GM12878 (cell line): Measurements from ENCODE around the gene ADAM10. TPM values are rescaled to one million over a fixed set of nuclear protein-coding genes. Genes with fewer than 3 reads are reported as not detected.

Source experiments
- ATAC-seq: fragments of 200-7000 bp; cut with Tn5 transposase; 3 replicates; pipeline ENCODE4 v1.9.1; 2020; ENCODE audit warnings: mild to moderate bottlenecking, moderate library complexity
- BruUV-seq: library from RNA; stranded (reverse); fragments of 400-500 nt; replicated peaks from 2 replicates; lab custom pipeline; 2021; lab: Mats Ljungman, UMichigan
- CTCF ChIA-PET: fragments of 300-600 bp; sonication (Branson Sonifier 250); formaldehyde crosslinking; extraction: SDS; loops from one replicate; lab custom pipeline; 2021; ENCODE audit warnings: inconsistent platforms; lab: Yijun Ruan, JAX
- POLR2A ChIA-PET: fragments of 350-600 bp; formaldehyde crosslinking; extraction: SDS; loops from one replicate; lab custom pipeline; 2021; ENCODE audit warnings: inconsistent platforms; lab: Charles Lee
- RAD21 ChIA-PET: fragments of 300-600 bp; sonication (Branson Sonifier 250); formaldehyde crosslinking; loops from one replicate; lab custom pipeline; 2023; ENCODE audit warnings: antibody characterized with exemption; ENCODE audit not compliant: unreplicated experiment; lab: Charles Lee
- SMC1A ChIA-PET: fragments of 300-600 bp; sonication (Branson Sonifier 250); formaldehyde crosslinking; loops from one replicate; lab custom pipeline; 2023; ENCODE audit not compliant: unreplicated experiment, uncharacterized antibody; lab: Charles Lee
- DNase-seq: peaks from one replicate; pipeline ENCODE4 v3.0.0-alpha.2; 2011; ENCODE audit warnings: low read depth, low spot score
- FAIRE-seq: peaks from 3 replicates; lab custom pipeline; 2011; peaks lifted over from hg19 to GRCh38; lab: Jason Lieb, UNC
- H2AFZ ChIP-seq: 2 replicates; pipeline ENCODE4 v1.6.0; 2011; ENCODE audit warnings: low read depth, low read length, control low read depth; ENCODE audit not compliant: control insufficient read depth
- H3K27ac ChIP-seq: 2 replicates; pipeline ENCODE4 v1.5.1; 2011; ENCODE audit warnings: control low read depth; ENCODE audit not compliant: control insufficient read depth, insufficient read depth
- H3K27me3 ChIP-seq, 2 experiments: replicated peaks in 1 of 2; 2 replicates each; pipeline versions ENCODE4 v1.6.0 to v1.6.1; 2011; ENCODE audit warnings: low read length in 1 of 2; ENCODE audit not compliant: control insufficient read depth in 2 of 2, insufficient read depth in 2 of 2
- H3K36me3 ChIP-seq, 2 experiments: 2 replicates each; pipeline ENCODE4 v1.5.1; 2011; ENCODE audit warnings: low read length in 1 of 2; ENCODE audit not compliant: control insufficient read depth in 2 of 2, insufficient read depth in 2 of 2
- H3K4me1 ChIP-seq: 2 replicates; pipeline ENCODE4 v1.6.1; 2011; ENCODE audit warnings: mild to moderate bottlenecking, low read length, moderate library complexity, mixed read lengths; ENCODE audit not compliant: control insufficient read depth, insufficient read depth
- H3K4me2 ChIP-seq: 2 replicates; pipeline ENCODE4 v1.6.0; 2011; ENCODE audit warnings: control low read depth; ENCODE audit not compliant: control insufficient read depth, insufficient read depth
- H3K4me3 ChIP-seq: fragments of 200-600 bp; sonication (generic); 2 replicates; pipeline ENCODE4 v1.5.1; 2016
- H3K79me2 ChIP-seq: 2 replicates; pipeline ENCODE4 v1.6.0; 2011; ENCODE audit warnings: low read length; ENCODE audit not compliant: control insufficient read depth, insufficient read depth
- H3K9ac ChIP-seq: 2 replicates; pipeline ENCODE4 v1.8.0; 2011; ENCODE audit warnings: low read length, control low read depth, mixed read lengths; ENCODE audit not compliant: control insufficient read depth, insufficient read depth
- H3K9me3 ChIP-seq: replicated peaks from 3 replicates; pipeline ENCODE4 v1.5.1; 2011; ENCODE audit warnings: mild to moderate bottlenecking, low read length; ENCODE audit not compliant: control insufficient read depth, insufficient read depth
- H4K20me1 ChIP-seq: 2 replicates; pipeline ENCODE4 v1.6.0; 2011; ENCODE audit not compliant: control insufficient read depth, insufficient read depth
- BMI1 ChIP-seq: fragments of 450-650 bp; IDR thresholded peaks from 2 replicates; pipeline ENCODE4 v1.6.1; 2016; ENCODE audit warnings: mild to moderate bottlenecking, moderate library complexity, borderline replicate concordance
- CEBPB ChIP-seq, 2 experiments: fragments of 150-350 bp in 1 of 2; IDR thresholded peaks; 2 replicates each; pipeline ENCODE4 v1.6.1; 2012 to 2014; ENCODE audit warnings: low read depth in 2 of 2, low read length in 2 of 2, borderline replicate concordance in 1 of 2, inconsistent platforms in 1 of 2
- CREM ChIP-seq: IDR thresholded peaks from 2 replicates; pipeline ENCODE4 v1.6.1; 2014; ENCODE audit warnings: antibody characterized with exemption, low read depth
- EP300 ChIP-seq, 2 experiments: fragments of 150-350 bp in 1 of 2; IDR thresholded peaks; 2 replicates each; pipeline ENCODE4 v1.6.1; 2011 to 2012; ENCODE audit warnings: low read depth in 2 of 2, low read length in 2 of 2, borderline replicate concordance in 1 of 2, improper control_type of control experiment in 1 of 2, inconsistent platforms in 1 of 2; ENCODE audit not compliant: control insufficient read depth in 1 of 2
- NFXL1 ChIP-seq: fragments of 450-650 bp; IDR thresholded peaks from 2 replicates; pipeline ENCODE4 v1.6.1; 2017; ENCODE audit warnings: antibody characterized with exemption, mild to moderate bottlenecking, borderline replicate concordance
- POLR2AphosphoS2 ChIP-seq: IDR thresholded peaks from 2 replicates; pipeline ENCODE4 v1.6.1; 2011; ENCODE audit warnings: low read depth, mild to moderate bottlenecking, low read length, improper control_type of control experiment, moderate library complexity
- RAD51 ChIP-seq: fragments of 450-650 bp; IDR thresholded peaks from 2 replicates; pipeline ENCODE4 v1.6.1; 2016; ENCODE audit warnings: moderate library complexity, mild to moderate bottlenecking, inconsistent platforms
- SREBF2 ChIP-seq: IDR thresholded peaks from 2 replicates; pipeline ENCODE4 v1.6.1; 2012; ENCODE audit warnings: mild to moderate bottlenecking, low read length
- STAT3 ChIP-seq: IDR thresholded peaks from 2 replicates; pipeline ENCODE4 v1.6.1; 2011; ENCODE audit warnings: low read depth, low read length, improper control_type of control experiment
- TCF12 ChIP-seq: IDR thresholded peaks from 2 replicates; pipeline ENCODE4 v1.6.1; 2011; ENCODE audit warnings: low read depth, mild to moderate bottlenecking, low read length
- ZBED1 ChIP-seq: IDR thresholded peaks from 2 replicates; pipeline ENCODE4 v1.6.1; 2016; ENCODE audit warnings: borderline replicate concordance
- ZNF207 ChIP-seq: fragments of 450-650 bp; IDR thresholded peaks from 2 replicates; pipeline ENCODE4 v1.6.1; 2014; ENCODE audit warnings: antibody characterized with exemption, mild to moderate bottlenecking, borderline replicate concordance
- ZZZ3 ChIP-seq: IDR thresholded peaks from 2 replicates; pipeline ENCODE4 v1.6.1; 2011; ENCODE audit warnings: low read depth; ENCODE audit not compliant: control insufficient read depth, insufficient read length
- WGBS: methylation state at CpG from one replicate; pipeline ENCODE4 v1.1.6; 2016; ENCODE audit warnings: low lambda C conversion rate; ENCODE audit not compliant: insufficient replicate concordance, insufficient coverage; ENCODE audit errors: missing lambda C conversion rate; 5-methylcytosine and 5-hydroxymethylcytosine counted together
- in situ Hi-C: fragments of 300-500 bp; cut with MboI; formaldehyde crosslinking; loops from 9 replicates; pipeline ENCODE4 v1.14.3; 2018; ENCODE audit warnings: mixed read lengths
- intact Hi-C: fragments of 100-400 bp; cut with micrococcal nuclease; formaldehyde crosslinking; loops from one replicate; pipeline ENCODE4 v1.14.2; 2022; ENCODE audit not compliant: unreplicated experiment
- polyA plus RNA-seq, 11 experiments: library from polyadenylated mRNA; depleted of rRNA in 4 of 11; unstranded in 6 of 11; stranded (reverse) in 5 of 11; fragments of >200 nt; fragmentation: Nextera tagmentation in 4 of 11; fragmentation: Illumina TruSeq in 1 of 11; extraction: Ambion mirVana in 4 of 11; extraction: Trizol in 1 of 11; gene quantifications; 1 replicate in 1 of 11; 2 replicates in 10 of 11; pipeline versions ENCODE4 v1.2.1 to v1.2.3, GENCODE V29; 2011 to 2016; ENCODE audit warnings: inconsistent platforms in 2 of 11, missing spikeins in 2 of 11, low read depth in 1 of 11
- total RNA-seq, 4 experiments: library from RNA; depleted of rRNA in 3 of 4; stranded (reverse); fragments of >200 nt in 3 of 4; fragmentation: Illumina TruSeq in 1 of 4; extraction: Trizol in 1 of 4; gene quantifications; 2 replicates each; pipeline versions ENCODE4 v1.2.1 to v1.2.3, GENCODE V29; 2013 to 2021
- TF ChIP-seq, protein P1 (sequence below): IDR thresholded peaks from 2 replicates; pipeline ENCODE4 v1.6.1; 2011; ENCODE audit warnings: borderline replicate concordance, low read depth, mild to moderate bottlenecking, moderate library complexity, mixed read lengths, low read length; ENCODE audit not compliant: insufficient read depth; ENCODE audit errors: extremely low read length
- TF ChIP-seq, protein P2 (sequence below): IDR thresholded peaks from 2 replicates; pipeline ENCODE4 v1.6.1; 2011; ENCODE audit warnings: low read depth, low read length, improper control_type of control experiment, borderline replicate concordance
- TF ChIP-seq, protein P3 (sequence below): fragments of 450-650 bp; IDR thresholded peaks from 2 replicates; pipeline ENCODE4 v1.6.1; 2017; ENCODE audit warnings: antibody characterized with exemption, mild to moderate bottlenecking, moderate library complexity
- TF ChIP-seq, protein P4 (sequence below): IDR thresholded peaks from 2 replicates; pipeline ENCODE4 v1.6.1; 2012; ENCODE audit warnings: low read depth, low read length, improper control_type of control experiment

ADAM10 gene
- total and polyA plus RNA-seq, 10 of the 15 experiments (the other 5 are each of a cell fraction or from before 2014, with no cell fraction given) = 10.0 to 88.9 (median 51.7) TPM

DNA sequence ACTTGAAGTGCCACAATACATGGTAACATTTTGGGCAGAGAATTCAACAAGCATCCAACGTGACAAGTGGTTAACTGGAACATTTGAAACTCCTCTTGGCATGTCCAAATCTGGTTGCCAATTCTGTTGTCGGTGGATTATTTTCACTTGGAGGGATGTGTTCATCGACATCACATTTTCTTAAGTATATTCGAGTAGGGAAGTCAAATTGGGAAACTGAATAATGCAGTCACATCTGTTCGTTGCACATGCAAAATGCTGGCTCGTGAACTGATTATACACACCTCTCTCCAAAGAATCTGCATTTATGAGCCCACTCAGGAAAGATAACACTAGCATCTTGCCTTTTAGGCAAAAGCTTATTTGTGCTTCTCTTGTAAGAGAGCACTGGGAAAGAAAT lies 178.0 kb downstream of the ADAM10 start (continued):
- TF ChIP-seq, protein P1, sequence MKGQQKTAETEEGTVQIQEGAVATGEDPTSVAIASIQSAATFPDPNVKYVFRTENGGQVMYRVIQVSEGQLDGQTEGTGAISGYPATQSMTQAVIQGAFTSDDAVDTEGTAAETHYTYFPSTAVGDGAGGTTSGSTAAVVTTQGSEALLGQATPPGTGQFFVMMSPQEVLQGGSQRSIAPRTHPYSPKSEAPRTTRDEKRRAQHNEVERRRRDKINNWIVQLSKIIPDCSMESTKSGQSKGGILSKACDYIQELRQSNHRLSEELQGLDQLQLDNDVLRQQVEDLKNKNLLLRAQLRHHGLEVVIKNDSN = no peak
- no peak for TF ChIP-seq CEBPB (IDR thresholded peaks at IDR 0.05; ENCODE audit: borderline replicate concordance in 1 of 2, low read depth in 2 of 2, low read length in 2 of 2)
- no peak for TF ChIP-seq TCF12
- TF ChIP-seq ZZZ3 = no peak
- no peak for TF ChIP-seq POLR2AphosphoS2
- no peak for TF ChIP-seq ZNF207
- no peak for TF ChIP-seq ZBED1
- TF ChIP-seq, protein P2, sequence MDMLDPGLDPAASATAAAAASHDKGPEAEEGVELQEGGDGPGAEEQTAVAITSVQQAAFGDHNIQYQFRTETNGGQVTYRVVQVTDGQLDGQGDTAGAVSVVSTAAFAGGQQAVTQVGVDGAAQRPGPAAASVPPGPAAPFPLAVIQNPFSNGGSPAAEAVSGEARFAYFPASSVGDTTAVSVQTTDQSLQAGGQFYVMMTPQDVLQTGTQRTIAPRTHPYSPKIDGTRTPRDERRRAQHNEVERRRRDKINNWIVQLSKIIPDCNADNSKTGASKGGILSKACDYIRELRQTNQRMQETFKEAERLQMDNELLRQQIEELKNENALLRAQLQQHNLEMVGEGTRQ = no peak
- TF ChIP-seq RAD51 = no peak

DNA sequence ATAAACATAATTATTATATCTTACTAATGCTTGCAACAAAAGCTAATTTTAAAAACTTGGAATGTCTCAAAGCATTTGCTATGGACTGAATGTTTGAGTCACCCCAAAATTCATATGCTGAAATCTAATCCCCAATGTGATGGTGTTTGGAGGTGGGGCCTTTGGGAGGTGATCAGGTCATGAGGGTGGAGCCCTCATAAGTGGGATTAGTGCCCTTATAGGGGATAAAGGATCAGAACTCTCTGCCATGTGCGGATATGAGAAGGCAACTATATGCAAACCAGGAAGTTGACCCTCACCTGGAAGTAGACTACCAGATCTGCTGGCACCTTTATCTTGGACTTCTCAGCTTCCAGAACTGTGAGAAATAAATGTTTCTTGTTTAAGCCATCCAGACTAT lies 180.1 kb downstream of the ADAM10 start:
- no peaks in the 10 kb centered on the region for H3K79me2 ChIP-seq
- no peaks in the 10 kb centered on the region for H4K20me1 ChIP-seq
- POLR2A ChIA-PET = no interaction called here
- WGBS = 50% methylated on average over 1 of the region's 1 CpG
- intact Hi-C loops = no loop called here
- H2AFZ ChIP-seq = no peak overlapping the region
- peaks cover 3% of the 10 kb centered on the region for H3K4me1 ChIP-seq
- DNase-seq = no peak
- H3K9ac ChIP-seq = no peak overlapping the region
- FAIRE-seq = no peak
- RAD21 ChIA-PET = no interaction called here
- no peaks in the 10 kb centered on the region; the same call in 2 of the 3 replicates for H3K9me3 ChIP-seq
- no peak overlapping the region for H3K27ac ChIP-seq
- in situ Hi-C loops = no loop called here
- H3K4me2 ChIP-seq = no peak overlapping the region
- CTCF ChIA-PET = interaction anchor here (0.6 kb wide), 1 partner anchor 410 kb away, joined by 3 read pairs; no protein-coding TSS in a partner anchor
- no peak for ATAC-seq
- H3K27me3 ChIP-seq = no peaks in the 10 kb centered on the region
- H3K36me3 ChIP-seq = no peaks in the 10 kb centered on the region
- SMC1A ChIA-PET = no interaction called here
- H3K4me3 ChIP-seq = no peak overlapping the region
- TF ChIP-seq NFXL1 (no peak), SREBF2 (no peak), POLR2AphosphoS2 (no peak), STAT3 (no peak), BMI1 (no peak), CREM (no peak), EP300 (IDR thresholded peaks at IDR 0.05; ENCODE audit: borderline replicate concordance in 1 of 2, control insufficient read depth in 1 of 2, low read depth in 2 of 2, low read length in 2 of 2) (no peak)
- TF ChIP-seq, protein P3, sequence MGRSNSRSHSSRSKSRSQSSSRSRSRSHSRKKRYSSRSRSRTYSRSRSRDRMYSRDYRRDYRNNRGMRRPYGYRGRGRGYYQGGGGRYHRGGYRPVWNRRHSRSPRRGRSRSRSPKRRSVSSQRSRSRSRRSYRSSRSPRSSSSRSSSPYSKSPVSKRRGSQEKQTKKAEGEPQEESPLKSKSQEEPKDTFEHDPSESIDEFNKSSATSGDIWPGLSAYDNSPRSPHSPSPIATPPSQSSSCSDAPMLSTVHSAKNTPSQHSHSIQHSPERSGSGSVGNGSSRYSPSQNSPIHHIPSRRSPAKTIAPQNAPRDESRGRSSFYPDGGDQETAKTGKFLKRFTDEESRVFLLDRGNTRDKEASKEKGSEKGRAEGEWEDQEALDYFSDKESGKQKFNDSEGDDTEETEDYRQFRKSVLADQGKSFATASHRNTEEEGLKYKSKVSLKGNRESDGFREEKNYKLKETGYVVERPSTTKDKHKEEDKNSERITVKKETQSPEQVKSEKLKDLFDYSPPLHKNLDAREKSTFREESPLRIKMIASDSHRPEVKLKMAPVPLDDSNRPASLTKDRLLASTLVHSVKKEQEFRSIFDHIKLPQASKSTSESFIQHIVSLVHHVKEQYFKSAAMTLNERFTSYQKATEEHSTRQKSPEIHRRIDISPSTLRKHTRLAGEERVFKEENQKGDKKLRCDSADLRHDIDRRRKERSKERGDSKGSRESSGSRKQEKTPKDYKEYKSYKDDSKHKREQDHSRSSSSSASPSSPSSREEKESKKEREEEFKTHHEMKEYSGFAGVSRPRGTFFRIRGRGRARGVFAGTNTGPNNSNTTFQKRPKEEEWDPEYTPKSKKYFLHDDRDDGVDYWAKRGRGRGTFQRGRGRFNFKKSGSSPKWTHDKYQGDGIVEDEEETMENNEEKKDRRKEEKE = no peak
- TF ChIP-seq, protein P4, sequence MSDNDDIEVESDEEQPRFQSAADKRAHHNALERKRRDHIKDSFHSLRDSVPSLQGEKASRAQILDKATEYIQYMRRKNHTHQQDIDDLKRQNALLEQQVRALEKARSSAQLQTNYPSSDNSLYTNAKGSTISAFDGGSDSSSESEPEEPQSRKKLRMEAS = no peak
- BruUV-seq = no TSS peak
